Panc1 (cell line): Measurements from ENCODE around the gene XYLT1. TPM values are rescaled to one million over a fixed set of nuclear protein-coding genes. Genes with fewer than 3 reads are reported as not detected.

Experiments
- ATAC-seq: fragments of 200-7000 bp; cut with Tn5 transposase; 2 replicates; pipeline ENCODE4 v1.9.1; 2020; ENCODE audit warnings: mild to moderate bottlenecking, moderate library complexity
- BruUV-seq: library from RNA; stranded (reverse); fragments of 400-500 nt; replicated peaks from 2 replicates; lab custom pipeline; 2021; lab: Mats Ljungman, UMichigan
- CTCF ChIA-PET: fragments of 300-600 bp; sonication (Branson Sonifier 250); formaldehyde crosslinking; loops from one replicate; lab custom pipeline; 2022; ENCODE audit warnings: antibody characterized with exemption; lab: Charles Lee
- POLR2A ChIA-PET: fragments of 300-600 bp; sonication (Branson Sonifier 250); formaldehyde crosslinking; loops from one replicate; lab custom pipeline; 2022; ENCODE audit warnings: antibody characterized with exemption; lab: Charles Lee
- DNase-seq: peaks from one replicate; pipeline ENCODE4 v3.0.0-alpha.2; 2010; ENCODE audit warnings: low read depth, low spot score
- H3K27ac ChIP-seq: 2 replicates; pipeline ENCODE4 v1.5.1; 2011; ENCODE audit warnings: mild to moderate bottlenecking, low read length, inconsistent platforms
- H3K27me3 ChIP-seq: fragments of 200-500 bp; sonication (Bioruptor generic); 2 replicates; pipeline ENCODE4 v1.6.0; 2014; ENCODE audit warnings: low read length, inconsistent platforms; ENCODE audit not compliant: control insufficient read depth, insufficient read depth
- H3K36me3 ChIP-seq: fragments of 200-500 bp; sonication (Bioruptor generic); 2 replicates; pipeline ENCODE4 v1.5.1; 2014; ENCODE audit warnings: inconsistent platforms, mild to moderate bottlenecking, low read length, moderate library complexity; ENCODE audit not compliant: control insufficient read depth, insufficient read depth
- H3K4me1 ChIP-seq: 2 replicates; pipeline ENCODE4 v1.5.1; 2011; ENCODE audit warnings: inconsistent platforms, mild to moderate bottlenecking, low read length, moderate library complexity; ENCODE audit not compliant: control insufficient read depth, insufficient read depth
- H3K4me3 ChIP-seq, 2 experiments: 2 replicates each; pipeline ENCODE4 v1.5.1; 2011 to 2012; ENCODE audit warnings: low read depth in 2 of 2, low read length in 2 of 2, mild to moderate bottlenecking in 2 of 2, inconsistent platforms in 1 of 2, moderate library complexity in 1 of 2
- H3K9me3 ChIP-seq: fragments of 200-500 bp; sonication (Bioruptor generic); 2 replicates; pipeline ENCODE4 v1.5.1; 2014; ENCODE audit warnings: low read depth, mild to moderate bottlenecking, inconsistent platforms, low read length, moderate library complexity; ENCODE audit not compliant: control insufficient read depth, insufficient read depth
- CTCF ChIP-seq: fragments of 450-650 bp; IDR thresholded peaks from 2 replicates; pipeline ENCODE4 v1.5.1; 2017; ENCODE audit warnings: mild to moderate bottlenecking
- POLR2AphosphoS5 ChIP-seq: IDR thresholded peaks from 2 replicates; pipeline ENCODE4 v1.6.1; 2012; ENCODE audit warnings: mild to moderate bottlenecking, low read depth, low read length, moderate library complexity
- REST ChIP-seq, 2 experiments: IDR thresholded peaks; 2 replicates each; pipeline ENCODE4 v1.6.1; 2011 to 2012; ENCODE audit warnings: low read depth in 2 of 2, control low read depth in 1 of 2, low read length in 1 of 2, mild to moderate bottlenecking in 1 of 2, moderate library complexity in 1 of 2; ENCODE audit not compliant: insufficient read depth in 1 of 2
- SIN3A ChIP-seq: IDR thresholded peaks from 2 replicates; pipeline ENCODE4 v1.6.1; 2012; ENCODE audit warnings: low read depth, mild to moderate bottlenecking, low read length, moderate library complexity, borderline replicate concordance; ENCODE audit not compliant: insufficient read depth
- TCF7L2 ChIP-seq: IDR thresholded peaks from 2 replicates; pipeline ENCODE4 v1.6.1; 2011; ENCODE audit warnings: mild to moderate bottlenecking, low read depth, low read length, inconsistent platforms
- in situ Hi-C: cut with HindIII; loops from 2 replicates; pipeline ENCODE4 v1.10.0; 2016; ENCODE audit warnings: low sequenced_read_pairs, low pct_unique_long_range_greater_than_20kb
- intact Hi-C: fragments of 100-400 bp; cut with micrococcal nuclease; formaldehyde crosslinking; loops from one replicate; pipeline ENCODE4 v1.10.0; 2022; ENCODE audit not compliant: unreplicated experiment
- total RNA-seq: library from RNA; stranded (reverse); gene quantifications from one replicate; pipeline ENCODE4 v1.2.1, GENCODE V29; 2021; ENCODE audit not compliant: unreplicated experiment

Gene XYLT1
- total RNA-seq, 1 experiment from 2014 or later = 0.62 TPM

GRCh38 chr16:17082095-17082882 is 388.5 kb downstream of the XYLT1 start:
- no peak for TF ChIP-seq SIN3A
- TF ChIP-seq POLR2AphosphoS5 = no peak
- no peak for TF ChIP-seq CTCF
- no peak for TF ChIP-seq TCF7L2
- no peak for TF ChIP-seq REST (IDR thresholded peaks at IDR 0.05; ENCODE audit: insufficient read depth in 1 of 2, low read depth in 2 of 2, low read length in 1 of 2)
- in situ Hi-C loops = no loop called here
- Histone ChIP-seq H3K4me1 (no peaks in the 10 kb centered on the region), H3K4me3 (no peak overlapping the region), H3K27ac (no peak overlapping the region), H3K27me3 (peaks cover 3% of the 10 kb centered on the region; the same call in 1 of the 2 replicates), H3K36me3 (no peaks in the 10 kb centered on the region), H3K9me3 (no peaks in the 10 kb centered on the region)
- ChIA-PET CTCF (no interaction called here), POLR2A (no interaction called here)
- intact Hi-C loops = no loop called here
- ATAC-seq (no peak), DNase-seq (no peak)
- no TSS peak for BruUV-seq

GRCh38 chr16:17080105-17080504 is 390.7 kb downstream of the XYLT1 start:
- no TSS peak for BruUV-seq
- intact Hi-C loops (no loop called here), in situ Hi-C loops (no loop called here)
- Histone ChIP-seq H3K27me3 (peaks cover 5% of the 10 kb centered on the region; the same call in 1 of the 2 replicates), H3K4me3 (no peak overlapping the region), H3K36me3 (no peaks in the 10 kb centered on the region), H3K4me1 (no peaks in the 10 kb centered on the region), H3K27ac (no peak overlapping the region), H3K9me3 (no peaks in the 10 kb centered on the region)
- no peak for DNase-seq
- no peak for ATAC-seq
- ChIA-PET POLR2A (no interaction called here), CTCF (no interaction called here)
- no peak for TF ChIP-seq SIN3A
- TF ChIP-seq CTCF = no peak
- TF ChIP-seq POLR2AphosphoS5 = no peak
- no peak for TF ChIP-seq TCF7L2
- no peak for TF ChIP-seq REST (IDR thresholded peaks at IDR 0.05; ENCODE audit: insufficient read depth in 1 of 2, low read depth in 2 of 2, low read length in 1 of 2)
